Activated CD8-positive, alpha-beta T cell treated with anti-CD3 and anti-CD28 coated beads for 36 hours (primary cell): ENCODE results near the gene KREMEN1. TPM values are rescaled to one million over a fixed set of nuclear protein-coding genes. Genes with fewer than 3 reads are reported as not detected.

ENCODE experiments used
- ATAC-seq: fragments of 200-7000 bp; cut with Tn5 transposase; one replicate; pipeline ENCODE4 v1.10.0; 2021; ENCODE audit warnings: mild to moderate bottlenecking, moderate library complexity
- CTCF ChIA-PET: fragments of 350-600 bp; sonication (Branson Sonifier 250); formaldehyde crosslinking; loops from one replicate; lab custom pipeline; 2021; ENCODE audit warnings: antibody characterized with exemption; lab: Charles Lee
- POLR2A ChIA-PET: fragments of 350-600 bp; sonication (Branson Sonifier 250); formaldehyde crosslinking; loops from one replicate; lab custom pipeline; 2021; ENCODE audit warnings: antibody characterized with exemption; lab: Charles Lee
- DNase-seq: peaks from one replicate; pipeline ENCODE4 v3.0.0-alpha.2; 2020
- H3K27ac Mint-ChIP-seq: one replicate; pipeline ENCODE4 v1.8.0; 2021; ENCODE audit warnings: mild to moderate bottlenecking, mixed read lengths
- H3K27me3 Mint-ChIP-seq: one replicate; pipeline ENCODE4 v1.8.0; 2021; ENCODE audit warnings: mixed read lengths
- H3K36me3 Mint-ChIP-seq: one replicate; pipeline ENCODE4 v1.8.0; 2021; ENCODE audit warnings: low read depth, mixed read lengths
- H3K4me1 Mint-ChIP-seq: one replicate; pipeline ENCODE4 v1.8.0; 2021; ENCODE audit warnings: low read depth, mixed read lengths
- H3K4me3 Mint-ChIP-seq: one replicate; pipeline ENCODE4 v1.8.0; 2021; ENCODE audit warnings: mild to moderate bottlenecking, moderate library complexity, mixed read lengths
- H3K9me3 Mint-ChIP-seq: one replicate; pipeline ENCODE4 v1.8.0; 2021; ENCODE audit warnings: mixed read lengths
- CTCF ChIP-seq: fragments of 200-600 bp; IDR thresholded peaks from one replicate; pipeline ENCODE4 v1.8.0; 2022; ENCODE audit warnings: antibody characterized with exemption, mild to moderate bottlenecking
- intact Hi-C: fragments of 100-400 bp; cut with micrococcal nuclease; formaldehyde crosslinking; loops from one replicate; pipeline ENCODE4 v1.10.0; 2022
- total RNA-seq, 2 experiments: library from RNA; stranded (reverse); gene quantifications; one replicate each; pipeline ENCODE4 v1.2.3, GENCODE V29; 2021

KREMEN1 gene
- total RNA-seq, 2 experiments from 2014 or later = 0.11 to 0.43 TPM

- intact Hi-C loops = no loop called here
- Mint-ChIP-seq H3K4me1 (no peaks in the 10 kb centered on the region), H3K27me3 (no peaks in the 10 kb centered on the region), H3K27ac (no peak overlapping the region), H3K36me3 (no peaks in the 10 kb centered on the region), H3K4me3 (no peak overlapping the region), H3K9me3 (no peaks in the 10 kb centered on the region)
- POLR2A ChIA-PET = no interaction called here
- CTCF ChIA-PET = no interaction called here
- ATAC-seq = no peak
- TF ChIP-seq CTCF = no peak
- DNase-seq = no peak
Measured at GRCh38 chr22:29216011-29216872, 143.4 kb downstream of the KREMEN1 start.

GRCh38 chr22:29216873-29217666 lies 144.2 kb downstream of the KREMEN1 start:
- intact Hi-C loops = no loop called here
- Mint-ChIP-seq H3K4me1 (no peaks in the 10 kb centered on the region), H3K9me3 (no peaks in the 10 kb centered on the region), H3K4me3 (no peak overlapping the region), H3K27ac (no peak overlapping the region), H3K27me3 (no peaks in the 10 kb centered on the region), H3K36me3 (no peaks in the 10 kb centered on the region)
- DNase-seq (no peak), ATAC-seq (no peak)
- TF ChIP-seq CTCF = no peak
- POLR2A ChIA-PET = no interaction called here
- CTCF ChIA-PET = no interaction called here

Other genes with a start within 250 kb of the KREMEN1 start
- 1 to 10 TPM; 2.0 to 2.5 TPM for gene ZNRF3, start 189.5 kb upstream of the KREMEN1 start, total RNA-seq
- not detected for gene C22orf31, start 11.2 kb upstream of the KREMEN1 start, total RNA-seq
- under 1 TPM in 1 of 2 experiments, not detected in 1; 0.14 TPM for gene EMID1, start 132.9 kb downstream of the KREMEN1 start, total RNA-seq
- 10 to 100 TPM; 24.5 to 25.4 TPM for gene RHBDD3, start 194.9 kb downstream of the KREMEN1 start, total RNA-seq
- 100 to 1,000 TPM; 307 to 315 TPM for gene EWSR1, start 195.2 kb downstream of the KREMEN1 start, total RNA-seq
- 1 to 10 TPM in 1 of 2 experiments, under 1 TPM in 1; 0.36 to 1.1 TPM for gene GAS2L1, start 233.6 kb downstream of the KREMEN1 start, total RNA-seq
- under 1 TPM in 1 of 2 experiments, not detected in 1; 0.56 TPM for gene RASL10A, start 242.7 kb downstream of the KREMEN1 start, total RNA-seq